ENCODE data around the gene TRPC1.

TRPC1 gene

DNA sequence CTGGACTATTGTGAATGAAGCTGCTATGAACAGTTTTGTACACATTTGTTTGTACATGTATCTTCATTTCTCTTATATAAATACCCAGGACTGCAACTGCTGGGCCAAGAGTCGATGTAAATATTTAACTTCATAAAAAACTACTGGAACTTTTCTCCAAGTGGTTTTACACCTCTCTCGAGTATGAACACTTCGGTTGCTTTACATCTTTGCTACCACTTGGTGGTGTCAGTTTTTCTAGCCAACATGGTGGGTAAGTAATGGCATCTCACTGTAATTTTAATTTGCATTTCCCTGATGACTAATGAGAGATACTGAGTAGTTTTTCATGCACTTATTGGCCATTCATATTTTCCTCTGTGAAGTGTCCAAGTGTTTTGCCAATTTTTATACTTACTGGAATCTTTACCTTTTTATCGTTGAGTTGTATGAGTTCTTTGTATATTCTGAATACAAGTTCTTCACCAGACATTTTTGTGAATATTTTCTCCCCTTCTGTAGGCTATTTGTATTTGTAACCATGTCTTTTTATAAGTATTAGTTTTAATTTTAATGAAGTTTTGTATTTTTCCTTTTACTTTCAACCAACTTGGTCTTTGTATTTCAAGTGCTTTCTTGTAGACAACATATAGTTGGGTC is 120.6 kb downstream of the TRPC1 start:
- DNase-seq: peak; percentile 23

DNA sequence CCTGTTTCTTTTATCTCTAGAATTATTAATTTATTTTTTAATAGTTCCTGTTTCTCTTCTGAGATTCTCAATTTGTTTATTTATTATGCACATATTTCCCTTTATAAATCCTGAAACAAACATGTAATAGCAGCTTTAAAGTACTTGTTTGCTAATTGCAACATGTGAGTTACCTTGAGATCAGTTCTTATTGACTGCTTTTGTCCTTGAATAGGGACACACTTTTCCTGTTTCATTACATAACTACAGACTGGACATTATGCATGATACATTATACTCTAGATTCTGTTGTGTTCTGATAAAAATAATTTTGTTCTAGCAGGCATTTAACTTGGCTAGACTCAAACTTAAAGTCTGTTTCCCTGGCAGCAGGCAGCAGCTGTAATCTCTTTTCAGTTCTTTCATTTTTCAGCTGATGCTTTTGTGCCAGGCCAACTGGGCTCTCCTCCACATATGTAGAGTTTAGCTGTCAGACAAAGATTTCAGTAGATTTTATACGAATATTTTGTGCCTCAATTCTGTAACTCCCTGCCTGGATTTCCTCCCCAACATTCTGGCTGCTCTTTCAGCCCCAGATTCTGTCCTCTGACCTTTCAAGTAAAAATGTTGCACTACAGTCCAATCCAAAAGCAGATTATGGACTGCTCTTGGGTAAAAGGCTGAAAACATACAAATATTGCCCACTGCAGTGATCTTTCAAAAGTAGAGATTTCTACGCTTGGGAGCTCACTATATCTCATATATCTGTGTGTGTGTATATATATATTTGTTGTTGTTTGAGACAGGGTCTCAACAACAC is 123.1 kb downstream of the TRPC1 start:
- no peak for DNase-seq

- DNase-seq: no peak
These were observed 125.3 kb downstream of the TRPC1 start for GRCh38 chr3:142849148-142849547.

DNA sequence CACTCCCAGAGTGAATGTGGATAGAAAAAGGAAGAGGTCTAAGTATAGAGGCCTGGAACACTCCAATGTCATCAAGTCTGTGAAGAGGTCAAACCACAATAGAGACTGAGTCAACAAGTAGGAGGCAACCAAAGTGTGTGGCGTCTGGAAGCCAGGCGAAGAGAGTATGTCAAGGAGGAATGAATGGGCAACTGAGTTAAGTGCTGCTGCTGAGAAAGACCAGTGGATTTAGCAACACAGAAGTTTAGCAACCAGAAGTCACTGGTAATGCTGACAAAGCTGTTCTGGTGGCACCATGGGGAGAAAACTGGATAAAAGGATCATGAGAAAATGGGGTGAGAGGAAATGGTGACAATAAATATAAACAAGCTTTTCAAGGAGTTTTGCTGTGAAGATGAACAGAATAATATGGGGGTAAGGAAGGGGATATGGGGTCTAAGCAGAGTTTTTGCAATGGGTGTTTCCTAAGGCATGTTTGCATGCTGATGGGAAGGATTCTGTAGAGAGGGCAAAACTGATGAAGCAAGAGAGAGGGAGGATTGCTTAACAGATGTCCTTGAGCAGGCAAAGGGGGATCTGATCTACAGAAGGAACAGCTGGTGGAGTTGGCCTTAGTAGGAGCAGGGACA is 126.7 kb downstream of the TRPC1 start:
- no peak for DNase-seq

DNA sequence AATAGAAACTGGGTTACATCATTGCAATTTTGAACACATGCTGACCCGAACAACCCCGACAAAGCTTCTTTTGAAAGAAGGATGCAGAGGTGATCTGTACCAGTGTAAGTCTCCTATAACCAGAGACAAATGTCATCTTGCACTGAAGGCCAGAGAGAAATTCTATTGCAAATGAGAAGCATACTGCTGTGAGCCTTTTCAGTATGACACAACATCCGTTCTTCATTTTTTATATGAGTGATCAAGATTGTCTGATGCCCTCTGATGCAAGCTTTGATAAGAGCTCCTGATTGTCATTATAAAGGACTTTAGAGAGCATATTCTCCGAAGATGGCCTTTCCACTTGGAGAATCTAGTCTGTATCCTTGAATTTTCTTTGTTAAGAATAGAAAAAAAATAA is 128.2 kb downstream of the TRPC1 start:
- DNase-seq: no peak

- DNase-seq: no peak
These were observed 129.7 kb downstream of the TRPC1 start for GRCh38 chr3:142853270-142854168.

DNA sequence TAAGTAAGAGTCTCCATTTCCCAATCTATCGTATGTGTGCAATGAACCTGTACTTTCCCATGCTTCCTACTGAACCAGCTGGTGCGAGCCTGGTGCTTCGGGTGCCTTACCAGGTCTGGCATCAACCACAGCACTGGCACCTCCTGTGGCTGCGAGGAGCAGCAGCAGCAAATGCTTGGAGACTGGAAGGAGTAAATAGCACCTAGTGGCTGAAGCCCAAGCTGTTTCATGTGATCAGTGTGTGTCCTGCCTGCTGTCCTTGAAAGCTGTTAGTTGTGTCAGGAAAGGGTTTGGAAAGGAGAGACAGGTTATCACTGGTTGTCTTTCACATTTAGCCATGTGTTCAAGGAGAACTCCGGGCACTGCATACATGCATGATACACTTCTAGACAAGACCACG is 133.2 kb downstream of the TRPC1 start:
- peak; percentile 56 for DNase-seq

Data from NCI-H526 treated with DMSO at 0.1 percent for 48 hours (cell line).